ENCODE measurements around the gene PRCC.

PRCC gene

DNA sequence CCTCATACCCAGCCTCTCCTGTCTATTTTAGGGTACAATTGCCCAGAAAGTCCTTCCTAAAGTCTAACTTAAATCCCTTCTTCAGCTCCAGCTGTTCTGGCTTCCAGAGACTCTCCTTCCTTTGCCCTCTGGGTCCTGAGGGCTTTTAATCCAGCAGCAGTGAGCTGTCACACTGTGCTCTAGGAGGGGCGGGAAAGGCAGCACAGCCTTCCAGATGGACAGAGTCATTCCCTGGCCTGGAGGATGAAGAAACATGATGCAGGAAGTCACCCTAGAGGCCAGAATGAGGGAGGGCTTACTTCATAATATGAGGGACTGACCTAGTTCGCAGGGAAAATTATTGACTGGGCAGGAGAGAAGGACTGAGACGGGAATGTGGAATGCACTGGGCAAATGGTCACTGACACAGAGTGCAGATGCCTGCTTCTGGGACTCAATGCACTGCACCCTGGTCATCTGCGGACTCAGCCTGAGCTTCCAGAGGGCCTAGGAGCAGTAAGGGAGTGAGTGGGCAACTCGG is 48.0 kb downstream of the PRCC start:
- DNase-seq = no peak

GRCh38 chr1:156815961-156816422 is 48.7 kb downstream of the PRCC start:
- DNase-seq = no peak

GRCh38 chr1:156816561-156817328 is 49.4 kb downstream of the PRCC start, which contains the start of gene SH2D2A:
SH2D2A (minus strand) TSS chr1:156816848; CDS start chr1:156816708, 140 bp downstream.
- no peak for DNase-seq

DNA sequence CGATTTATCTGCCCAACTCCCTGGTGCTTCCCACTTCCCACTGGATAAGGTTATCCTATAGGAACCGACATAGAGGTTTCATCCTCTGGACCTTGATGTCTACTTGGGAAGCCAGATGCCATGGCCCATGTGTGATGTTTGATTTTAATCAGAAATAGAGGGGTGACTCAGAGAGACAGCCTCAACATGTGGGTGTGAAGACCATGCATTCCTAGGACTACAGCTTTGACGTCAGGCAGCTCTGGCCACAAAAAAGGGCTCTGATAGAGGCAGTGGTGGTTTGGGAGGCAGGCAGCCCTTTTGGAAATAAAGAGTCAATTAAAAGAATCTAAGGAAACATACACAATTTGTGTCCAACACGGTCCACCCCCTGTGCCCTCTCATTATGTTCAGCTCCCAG is 54.5 kb downstream of the PRCC start:
- no peak for DNase-seq

DNA sequence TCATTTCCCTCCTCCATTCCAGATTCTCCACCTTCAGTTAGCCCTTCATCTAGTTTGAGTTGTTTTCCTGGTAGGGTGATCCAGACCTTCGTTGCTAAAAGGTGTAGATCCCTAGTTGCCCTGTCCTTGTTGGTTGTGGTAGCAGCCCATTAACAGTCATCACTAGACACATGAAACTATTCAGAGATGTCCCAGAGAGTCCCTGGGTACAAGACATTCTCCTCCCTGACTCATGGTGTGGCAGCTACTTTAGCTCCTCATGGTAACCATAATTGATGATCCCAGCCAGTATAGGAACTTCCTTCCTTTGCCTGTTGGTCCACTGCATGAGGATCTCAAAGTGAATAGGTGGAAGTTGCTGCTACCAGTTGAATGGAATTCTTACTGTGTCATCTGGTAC is 55.3 kb downstream of the PRCC start:
- no peak for DNase-seq

DNA sequence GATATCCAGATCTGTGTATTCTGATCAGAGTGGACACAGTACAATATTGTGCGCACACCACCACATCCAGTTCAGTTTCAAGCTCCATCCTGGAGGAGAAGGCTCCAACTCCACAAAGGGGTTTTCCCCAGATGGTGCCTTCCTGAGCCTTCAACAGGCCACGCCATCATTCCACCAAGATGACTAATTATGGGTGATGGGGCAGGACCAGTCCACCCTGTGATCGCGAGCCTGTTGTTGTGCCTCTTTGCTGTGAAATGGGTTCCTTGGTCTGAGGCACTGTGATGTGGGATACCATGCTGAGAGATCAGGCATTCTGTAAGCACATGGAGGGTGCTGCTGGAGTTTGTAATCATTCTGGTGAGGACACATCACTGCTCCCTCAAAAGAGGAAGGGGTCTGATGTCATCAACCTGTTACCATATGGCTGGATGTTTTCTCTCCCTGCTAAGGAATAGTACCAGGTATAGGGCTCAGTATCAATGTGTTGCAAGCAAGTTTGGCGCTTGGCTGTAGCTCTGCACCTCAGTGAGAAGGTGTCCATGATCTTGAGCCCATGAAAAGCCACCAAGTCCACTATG is 56.0 kb downstream of the PRCC start:
- no peak for DNase-seq

DNA sequence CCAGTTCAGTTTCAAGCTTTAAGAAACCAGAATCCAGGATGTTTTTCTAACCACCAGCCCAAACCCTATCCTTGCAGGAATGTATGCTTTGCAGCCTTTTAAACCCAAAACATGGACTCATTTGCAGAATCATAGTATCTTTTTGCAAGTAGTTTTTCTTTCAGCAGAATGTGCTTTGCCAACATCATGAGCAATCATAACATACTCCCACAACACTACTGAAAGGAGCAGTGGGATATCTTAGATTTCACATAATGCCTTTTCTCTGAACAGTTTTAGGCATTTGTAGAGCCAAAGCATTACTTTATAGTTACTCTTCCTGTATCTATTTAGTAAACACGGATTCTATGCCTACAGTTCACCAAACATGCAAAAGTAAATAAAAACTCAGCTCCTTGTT is 59.3 kb downstream of the PRCC start:
- DNase-seq = no peak

DNA sequence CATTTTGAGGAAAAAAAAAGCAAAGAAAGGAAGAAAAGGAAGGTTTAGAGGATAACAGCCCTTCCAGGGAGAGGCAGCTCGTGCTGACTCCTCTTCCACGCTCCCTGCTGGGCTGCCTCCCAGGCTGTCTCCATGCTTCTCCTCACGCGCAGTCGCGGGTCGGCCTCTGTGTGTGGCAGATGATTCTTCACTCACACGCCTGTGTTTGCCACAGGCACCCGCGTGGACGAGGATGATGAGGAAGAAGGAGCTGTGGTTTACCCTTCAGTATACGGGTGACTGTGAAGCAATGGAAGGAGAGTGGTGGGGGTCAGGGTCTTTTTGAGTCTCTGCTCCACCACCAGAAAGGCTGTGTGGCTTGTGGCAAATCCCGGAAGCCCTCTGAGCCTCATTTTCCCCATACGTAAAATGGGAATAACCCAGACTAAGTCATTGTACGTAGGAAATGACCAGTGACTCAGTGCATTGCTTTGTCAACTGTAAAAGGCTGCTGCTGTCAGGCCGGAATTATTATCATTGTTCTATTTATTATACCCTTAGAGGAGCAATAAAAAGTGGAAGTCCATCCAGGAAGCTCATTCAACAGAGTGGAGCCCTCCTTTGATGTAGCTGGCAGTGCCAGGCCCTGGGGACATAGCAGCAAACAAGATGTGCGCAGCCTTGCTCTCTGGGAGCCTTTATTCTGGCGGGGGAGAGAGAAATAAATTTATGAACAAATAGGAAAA is 61.2 kb downstream of the PRCC start:
- DNase-seq = no peak

DNA sequence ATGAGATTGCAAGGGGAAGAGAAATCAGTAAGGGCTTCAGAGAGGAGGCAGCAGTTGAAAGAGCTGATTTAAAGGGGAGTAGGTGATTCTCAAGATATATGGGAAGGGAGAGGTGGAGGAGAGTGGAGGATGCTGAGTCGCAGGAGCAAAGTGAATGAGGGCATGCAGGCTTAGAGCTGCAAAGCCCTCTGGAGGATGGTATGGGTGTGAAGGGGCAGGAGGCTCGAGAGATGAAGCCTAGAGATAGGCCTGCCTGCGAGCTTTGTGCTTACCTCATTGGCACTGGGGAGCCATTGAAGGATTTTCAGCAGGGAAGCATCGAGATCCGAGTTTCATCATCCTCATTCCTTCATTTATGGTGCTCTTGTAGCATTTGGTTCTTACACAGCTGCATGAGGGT is 65.1 kb downstream of the PRCC start:
- no peak for DNase-seq

- no peak for DNase-seq
Observed at GRCh38 chr1:156833603-156834002, 66.3 kb downstream of the PRCC start.

DNA sequence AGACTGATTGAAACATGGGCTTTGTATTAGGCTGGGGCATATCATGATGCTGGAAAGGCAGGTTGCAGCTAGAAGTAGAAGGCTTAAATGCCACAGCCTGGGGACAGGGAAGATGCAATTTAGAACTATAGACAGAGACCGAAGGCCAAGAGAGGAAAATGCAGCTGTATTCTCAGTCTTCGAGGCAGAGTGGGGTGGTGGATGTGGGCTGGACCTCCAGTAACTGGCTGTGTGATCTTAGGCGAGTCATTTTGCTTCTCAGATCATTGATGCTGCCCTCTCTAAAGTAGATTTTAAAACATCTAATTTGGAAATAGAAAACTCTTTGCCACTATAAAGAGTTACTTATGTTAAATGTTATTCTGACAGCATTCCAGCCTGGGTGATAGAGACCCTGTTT is 67.0 kb downstream of the PRCC start:
- no peak for DNase-seq

DNA sequence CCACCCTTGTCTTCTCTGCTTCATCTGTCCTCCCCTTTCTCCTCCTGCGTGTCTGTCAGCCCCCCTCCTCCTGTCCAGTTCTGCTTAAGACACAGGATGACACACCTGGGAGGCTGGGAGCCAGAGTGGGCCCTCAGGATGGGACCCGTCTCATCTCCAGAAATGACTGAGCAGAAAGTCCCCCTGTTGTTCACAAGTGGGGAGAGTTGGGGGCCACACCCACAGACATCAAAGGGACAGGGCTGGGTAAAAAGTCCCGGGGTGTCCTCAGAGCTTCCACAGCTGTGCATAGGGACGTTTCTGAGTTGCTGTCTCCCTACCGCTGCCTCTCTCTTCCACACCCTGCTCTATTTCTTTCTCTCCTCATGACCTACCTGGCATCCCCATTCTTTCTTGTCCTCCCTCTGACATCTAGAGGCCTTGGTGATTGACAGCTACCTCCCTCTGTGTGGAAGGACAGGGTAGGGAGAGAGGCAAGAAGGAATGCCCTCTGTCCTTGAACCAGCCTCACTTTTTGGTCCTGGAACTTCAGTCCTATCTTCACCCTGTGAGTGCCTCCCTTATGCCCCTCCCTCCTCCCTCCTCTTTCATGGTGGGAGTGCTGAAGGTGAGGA is 68.8 kb downstream of the PRCC start:
- DNase-seq = no peak

GRCh38 chr1:156836892-156837291 is 69.6 kb downstream of the PRCC start:
- no peak for DNase-seq

GRCh38 chr1:156838972-156839371 is 71.6 kb downstream of the PRCC start:
- peak in 2 of 14 donors; percentile 6 to 23 for DNase-seq

DNA sequence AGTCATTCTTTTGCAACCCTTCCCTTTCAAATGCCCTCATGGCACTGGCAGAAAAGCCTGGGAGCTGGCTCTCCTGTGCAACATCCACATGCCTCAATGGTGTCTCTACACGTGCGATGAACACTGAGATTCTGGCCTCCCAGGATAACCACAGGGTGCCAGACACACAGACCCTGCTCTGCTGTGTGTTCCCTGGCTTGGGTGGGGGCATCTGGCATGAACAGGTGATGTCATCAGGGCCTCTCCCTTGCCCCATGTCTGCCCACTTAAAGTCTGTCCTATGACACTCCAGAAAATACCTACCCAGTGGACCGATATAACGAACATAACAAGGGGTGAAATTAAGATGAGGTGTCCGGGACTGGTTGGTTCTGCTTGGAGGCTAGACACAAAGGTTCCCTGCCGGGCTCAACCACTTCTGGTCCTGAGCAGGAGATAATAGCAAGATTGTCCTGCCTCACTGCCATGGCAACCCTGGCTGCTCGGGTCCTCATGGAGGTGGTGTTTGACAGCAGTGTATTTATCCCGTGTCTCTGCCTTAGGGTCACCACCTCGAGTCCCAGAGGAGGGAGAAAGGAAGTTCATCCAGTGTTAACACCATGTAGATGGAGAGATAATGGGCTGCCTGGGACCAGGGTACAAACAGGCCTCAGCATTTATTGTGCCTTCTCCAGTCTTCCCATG is 72.2 kb downstream of the PRCC start:
- no peak for DNase-seq

DNA sequence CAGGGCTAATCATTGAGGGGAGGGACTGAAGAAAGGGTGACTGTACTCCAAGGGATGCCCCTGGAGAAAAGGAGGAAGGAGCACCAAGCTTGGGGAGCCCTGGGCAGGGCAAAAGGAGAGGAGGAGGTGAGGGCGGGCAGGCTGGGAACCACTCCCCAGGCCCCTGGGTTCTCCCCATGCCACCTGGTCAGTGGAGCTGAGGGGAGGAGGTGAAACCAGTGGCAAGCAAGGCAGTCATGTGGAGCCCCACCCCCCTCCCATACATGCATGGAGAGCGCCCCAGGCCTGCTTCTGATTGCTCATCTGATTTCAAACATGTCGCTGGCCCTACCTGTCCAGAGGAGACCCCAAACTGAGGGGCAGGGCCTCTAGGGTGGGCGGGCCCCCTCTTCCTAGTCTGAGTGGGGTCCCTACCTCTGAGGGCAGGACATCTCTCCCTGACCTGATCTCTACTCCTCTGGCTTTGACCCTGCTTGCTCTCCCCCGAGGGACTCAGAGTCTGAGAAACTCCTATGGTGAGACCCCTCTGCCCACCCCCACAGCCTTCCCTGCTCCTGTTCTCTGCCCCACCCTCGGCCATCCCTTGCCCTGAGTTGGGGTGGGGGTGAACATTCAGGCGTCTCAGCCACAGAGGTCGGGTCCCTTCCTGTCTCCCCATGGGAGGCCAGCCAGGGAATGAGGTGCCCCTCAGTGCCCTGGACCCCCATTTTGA is 73.0 kb downstream of the PRCC start:
- DNase-seq = no peak

DNA sequence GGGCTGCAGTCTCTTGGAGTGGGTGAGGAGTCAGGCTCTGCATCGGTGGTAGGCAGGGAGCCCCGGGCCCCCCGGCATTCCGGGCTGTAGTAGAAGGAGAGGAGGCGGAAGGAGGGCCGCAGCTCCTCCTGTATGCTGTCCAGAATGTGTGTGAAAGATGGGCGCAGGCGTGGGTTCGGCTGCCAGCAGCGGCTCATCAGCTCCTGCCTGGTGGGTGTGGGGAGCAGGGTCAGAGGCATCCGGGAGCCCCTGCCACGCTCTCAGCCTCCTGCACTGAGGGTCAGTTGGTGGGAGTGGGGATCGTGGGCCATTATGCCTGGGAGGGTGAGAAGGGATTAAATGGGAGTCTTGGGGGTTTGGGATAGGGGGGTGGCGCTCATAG is 73.6 kb downstream of the PRCC start:
- no peak for DNase-seq

DNA sequence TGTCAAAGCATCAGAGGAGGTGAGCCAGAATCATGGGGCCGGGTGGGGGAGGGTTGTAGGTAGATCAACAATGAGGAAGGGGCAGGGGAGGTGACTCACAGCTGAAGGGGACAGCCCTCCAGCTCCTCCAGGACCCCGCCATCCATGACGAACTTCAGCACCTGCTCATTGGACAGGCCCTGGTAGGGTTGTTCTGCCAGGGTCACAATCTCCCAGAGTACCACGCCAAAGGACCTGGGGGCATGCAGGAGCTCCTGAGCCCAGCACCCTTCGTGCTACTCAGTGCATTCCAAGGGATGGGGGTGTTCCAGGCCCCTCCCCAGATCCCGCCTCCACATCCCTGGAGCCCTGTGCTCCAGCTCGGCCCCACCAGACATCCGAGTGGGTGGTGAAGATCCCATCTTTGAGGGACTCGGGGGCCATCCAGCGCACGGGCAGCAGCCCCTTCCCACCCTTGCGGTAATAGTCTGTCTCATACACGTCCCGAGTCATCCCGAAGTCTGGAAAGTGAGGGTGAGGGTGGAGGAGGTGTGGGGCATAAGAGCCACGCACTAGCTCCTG is 74.0 kb downstream of the PRCC start:
- DNase-seq = no peak

DNA sequence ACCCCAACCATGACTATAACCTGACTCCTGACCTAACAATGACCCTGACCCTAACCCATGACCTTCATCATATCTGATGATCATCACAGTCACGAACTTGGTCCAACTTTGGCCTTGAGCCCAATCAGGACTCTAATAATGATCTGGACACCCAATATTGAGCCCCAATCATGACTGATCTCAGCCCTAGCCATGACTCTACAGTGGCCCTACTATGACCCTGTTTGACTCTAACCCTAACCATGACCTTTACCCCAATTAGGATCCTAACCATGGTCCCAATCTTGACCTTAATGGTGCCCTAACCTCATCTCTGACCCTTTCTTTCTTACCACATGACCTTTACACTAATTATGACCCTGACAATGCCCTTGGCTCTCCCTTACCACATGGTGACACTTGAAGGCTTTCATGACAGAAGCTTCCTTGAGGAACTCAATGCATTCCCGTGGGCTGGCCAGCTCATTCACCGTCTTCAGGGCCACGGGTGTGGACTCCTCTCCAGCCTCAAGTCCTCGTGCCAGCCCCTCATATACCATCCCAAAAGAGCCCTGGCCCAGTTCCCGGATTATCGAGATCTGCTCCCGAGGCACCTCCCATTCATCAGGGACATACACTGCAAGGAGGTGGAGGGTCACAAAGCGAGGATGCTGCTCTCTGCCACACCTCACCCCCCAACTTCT is 75.4 kb downstream of the PRCC start:
- DNase-seq = no peak

DNA sequence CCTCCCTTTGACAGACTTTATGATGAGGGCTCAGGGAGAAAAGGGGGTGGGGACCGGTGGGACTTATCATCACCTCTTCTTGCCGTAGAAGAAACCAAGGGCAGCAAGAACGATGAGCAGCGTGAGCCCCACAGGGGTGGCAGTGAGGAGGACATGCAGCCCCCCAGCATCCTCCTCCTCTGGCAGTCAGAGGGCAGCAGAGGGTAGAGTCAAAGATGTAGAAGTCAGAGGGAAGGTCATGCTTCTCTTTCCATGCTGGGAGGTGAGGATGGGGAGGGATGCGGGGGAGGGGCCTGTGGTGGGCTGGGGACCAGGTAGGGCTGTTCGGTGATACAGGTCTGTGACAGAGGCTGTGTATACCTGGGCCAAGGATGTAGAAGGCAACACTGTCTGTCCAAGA is 76.8 kb downstream of the PRCC start:
- no peak for DNase-seq

- no peak for DNase-seq
Observed at GRCh38 chr1:156844638-156845037, 77.3 kb downstream of the PRCC start.
